Upper lobe of left lung (tissue), 4 donors: ENCODE data around the gene KDM2A.

Experiments used
- EP300 ChIP-seq, 4 donors: sonication (generic); formaldehyde crosslinking; IDR thresholded peaks; one replicate each; pipeline ENCODE4 v1.5.1; 2017; ENCODE audit warnings: antibody characterized with exemption in 4 of 4, control low read depth in 2 of 4
- POLR2A ChIP-seq, 4 donors: fragments of 450-650 bp; IDR thresholded peaks; one replicate each; pipeline ENCODE4 v1.5.1; 2016 to 2017; ENCODE audit warnings: antibody characterized with exemption in 4 of 4, mild to moderate bottlenecking in 2 of 4
- POLR2AphosphoS5 ChIP-seq, 2 donors: sonication (generic); formaldehyde crosslinking; IDR thresholded peaks; one replicate each; pipeline ENCODE4 v1.5.1; 2017; ENCODE audit warnings: antibody characterized with exemption in 2 of 2
- TF ChIP-seq, protein P1 (sequence below), 6 experiments: fragments of 450-650 bp in 4 of 6; fragments of 200-600 bp in 2 of 6; sonication (generic) in 2 of 6; IDR thresholded peaks; one replicate each; pipeline ENCODE4 v1.5.1; 2016 to 2019; ENCODE audit warnings: antibody characterized with exemption in 6 of 6

DNA sequence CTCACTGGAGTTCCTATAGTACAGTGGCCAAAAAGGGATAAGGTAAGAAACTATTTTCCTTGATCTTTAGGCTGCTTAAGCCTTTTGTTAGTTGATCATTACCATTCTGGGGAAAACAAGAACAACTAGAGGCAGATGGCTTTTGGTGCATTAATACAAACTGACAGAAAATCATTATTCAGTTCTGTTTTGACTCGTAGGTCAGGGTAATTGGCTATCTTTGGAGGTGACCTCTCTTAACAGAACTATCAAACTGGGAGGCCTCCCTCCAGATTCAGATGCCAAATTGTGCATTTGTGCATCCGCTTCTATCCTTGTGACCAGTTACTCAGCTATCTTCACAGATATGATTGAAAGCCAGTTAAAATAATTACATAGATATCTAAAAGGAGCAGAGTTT is 124.0 kb downstream of the KDM2A start:
- TF ChIP-seq, protein P1, sequence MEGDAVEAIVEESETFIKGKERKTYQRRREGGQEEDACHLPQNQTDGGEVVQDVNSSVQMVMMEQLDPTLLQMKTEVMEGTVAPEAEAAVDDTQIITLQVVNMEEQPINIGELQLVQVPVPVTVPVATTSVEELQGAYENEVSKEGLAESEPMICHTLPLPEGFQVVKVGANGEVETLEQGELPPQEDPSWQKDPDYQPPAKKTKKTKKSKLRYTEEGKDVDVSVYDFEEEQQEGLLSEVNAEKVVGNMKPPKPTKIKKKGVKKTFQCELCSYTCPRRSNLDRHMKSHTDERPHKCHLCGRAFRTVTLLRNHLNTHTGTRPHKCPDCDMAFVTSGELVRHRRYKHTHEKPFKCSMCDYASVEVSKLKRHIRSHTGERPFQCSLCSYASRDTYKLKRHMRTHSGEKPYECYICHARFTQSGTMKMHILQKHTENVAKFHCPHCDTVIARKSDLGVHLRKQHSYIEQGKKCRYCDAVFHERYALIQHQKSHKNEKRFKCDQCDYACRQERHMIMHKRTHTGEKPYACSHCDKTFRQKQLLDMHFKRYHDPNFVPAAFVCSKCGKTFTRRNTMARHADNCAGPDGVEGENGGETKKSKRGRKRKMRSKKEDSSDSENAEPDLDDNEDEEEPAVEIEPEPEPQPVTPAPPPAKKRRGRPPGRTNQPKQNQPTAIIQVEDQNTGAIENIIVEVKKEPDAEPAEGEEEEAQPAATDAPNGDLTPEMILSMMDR (IDR thresholded peaks at IDR 0.05): no peak
- TF ChIP-seq POLR2A (IDR thresholded peaks at IDR 0.05): no peak
- no peak for TF ChIP-seq EP300 (IDR thresholded peaks at IDR 0.05)
- TF ChIP-seq POLR2AphosphoS5 (IDR thresholded peaks at IDR 0.05): no peak
